ENCODE data around the gene SLC22A3.

SLC22A3 gene

GRCh38 chr6:160356074-160356744 lies 8.0 kb downstream of the SLC22A3 start:
- TF ChIP-seq, protein P1, sequence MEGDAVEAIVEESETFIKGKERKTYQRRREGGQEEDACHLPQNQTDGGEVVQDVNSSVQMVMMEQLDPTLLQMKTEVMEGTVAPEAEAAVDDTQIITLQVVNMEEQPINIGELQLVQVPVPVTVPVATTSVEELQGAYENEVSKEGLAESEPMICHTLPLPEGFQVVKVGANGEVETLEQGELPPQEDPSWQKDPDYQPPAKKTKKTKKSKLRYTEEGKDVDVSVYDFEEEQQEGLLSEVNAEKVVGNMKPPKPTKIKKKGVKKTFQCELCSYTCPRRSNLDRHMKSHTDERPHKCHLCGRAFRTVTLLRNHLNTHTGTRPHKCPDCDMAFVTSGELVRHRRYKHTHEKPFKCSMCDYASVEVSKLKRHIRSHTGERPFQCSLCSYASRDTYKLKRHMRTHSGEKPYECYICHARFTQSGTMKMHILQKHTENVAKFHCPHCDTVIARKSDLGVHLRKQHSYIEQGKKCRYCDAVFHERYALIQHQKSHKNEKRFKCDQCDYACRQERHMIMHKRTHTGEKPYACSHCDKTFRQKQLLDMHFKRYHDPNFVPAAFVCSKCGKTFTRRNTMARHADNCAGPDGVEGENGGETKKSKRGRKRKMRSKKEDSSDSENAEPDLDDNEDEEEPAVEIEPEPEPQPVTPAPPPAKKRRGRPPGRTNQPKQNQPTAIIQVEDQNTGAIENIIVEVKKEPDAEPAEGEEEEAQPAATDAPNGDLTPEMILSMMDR (IDR thresholded peaks at IDR 0.05; ENCODE audit: control insufficient read depth, insufficient read depth, low read depth, low read length, missing control alignments), result no peak
- no peak for DNase-seq (ENCODE audit: low read depth)
- H3K4me3 ChIP-seq (ENCODE audit: control insufficient read depth, low read depth, low read length), result no peak overlapping the region

DNA sequence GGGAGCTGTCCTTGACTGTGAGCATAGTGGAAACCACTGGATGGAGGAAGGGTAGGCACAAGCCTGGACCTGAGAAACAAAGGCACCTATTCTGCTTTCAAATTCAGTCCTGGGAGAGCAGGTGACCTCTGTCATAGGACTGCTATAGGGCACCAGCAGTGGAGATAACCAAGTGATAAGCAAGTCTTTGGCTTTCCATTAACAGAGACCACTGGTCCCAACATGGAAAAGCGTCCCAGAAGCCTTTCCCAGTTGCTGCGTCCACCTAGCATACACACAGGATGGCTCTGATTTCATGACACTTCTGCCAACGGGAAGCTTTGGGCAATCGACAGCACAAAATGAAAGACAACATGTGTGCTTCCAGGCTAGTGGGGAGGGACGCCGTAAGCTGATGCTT lies 8.9 kb downstream of the SLC22A3 start:
- no peak for DNase-seq (ENCODE audit: low read depth)
- no peak overlapping the region for H3K4me3 ChIP-seq (ENCODE audit: control insufficient read depth, low read depth, low read length)
- TF ChIP-seq, protein P1 (IDR thresholded peaks at IDR 0.05; ENCODE audit: control insufficient read depth, insufficient read depth, low read depth, low read length, missing control alignments), result no peak

GRCh38 chr6:160358225-160359119 lies 10.3 kb downstream of the SLC22A3 start:
- no peak for DNase-seq (ENCODE audit: low read depth)
- TF ChIP-seq, protein P1 (IDR thresholded peaks at IDR 0.05; ENCODE audit: control insufficient read depth, insufficient read depth, low read depth, low read length, missing control alignments), result no peak
- no peak overlapping the region for H3K4me3 ChIP-seq (ENCODE audit: control insufficient read depth, low read depth, low read length)

DNA sequence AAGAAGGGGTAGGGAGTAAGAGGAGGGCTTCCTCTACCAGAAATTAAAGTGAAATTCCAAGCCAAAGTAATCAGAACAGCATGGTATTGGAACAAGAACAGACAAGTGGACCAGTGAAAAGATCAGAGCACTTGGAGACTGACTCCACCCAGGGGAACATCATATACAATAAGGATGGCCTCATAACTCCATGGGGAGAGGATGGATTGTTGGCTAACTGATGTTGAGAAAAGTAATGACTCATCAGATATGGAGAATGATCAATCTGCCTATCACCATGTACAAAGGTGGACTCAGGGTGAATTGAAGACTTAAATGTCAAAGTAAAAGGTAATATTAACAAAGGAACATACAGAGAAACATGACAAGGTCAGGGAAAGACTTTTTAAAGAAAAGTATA lies 12.8 kb downstream of the SLC22A3 start:
- H3K4me3 ChIP-seq (ENCODE audit: control insufficient read depth, low read depth, low read length), result no peak overlapping the region
- DNase-seq (ENCODE audit: low read depth), result no peak
- TF ChIP-seq, protein P1 (IDR thresholded peaks at IDR 0.05; ENCODE audit: control insufficient read depth, insufficient read depth, low read depth, low read length, missing control alignments), result no peak

DNA sequence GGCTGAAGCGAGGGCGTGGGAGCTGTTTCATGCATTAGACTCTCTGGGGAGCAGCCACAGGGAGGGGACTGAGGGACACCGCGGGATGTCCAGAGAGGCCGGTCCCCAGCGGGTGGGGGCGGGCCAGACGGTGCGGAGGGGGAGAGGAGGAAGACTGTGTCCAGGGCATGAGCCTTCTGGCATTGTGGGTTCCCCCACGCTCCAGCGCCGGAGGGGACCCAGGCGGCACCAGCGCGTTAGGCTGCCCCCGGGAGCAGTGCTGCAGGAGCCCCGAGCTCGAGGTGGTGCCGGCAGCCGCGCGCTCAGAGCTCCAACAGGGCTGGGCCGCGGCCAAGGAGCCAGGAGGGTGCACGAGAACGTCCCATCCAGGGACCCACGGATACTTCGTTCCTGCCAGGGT lies 14.4 kb downstream of the SLC22A3 start:
- TF ChIP-seq, protein P1 (IDR thresholded peaks at IDR 0.05; ENCODE audit: control insufficient read depth, insufficient read depth, low read depth, low read length, missing control alignments), result no peak
- no peak for DNase-seq (ENCODE audit: low read depth)
- H3K4me3 ChIP-seq (ENCODE audit: control insufficient read depth, low read depth, low read length), result no peak overlapping the region

DNA sequence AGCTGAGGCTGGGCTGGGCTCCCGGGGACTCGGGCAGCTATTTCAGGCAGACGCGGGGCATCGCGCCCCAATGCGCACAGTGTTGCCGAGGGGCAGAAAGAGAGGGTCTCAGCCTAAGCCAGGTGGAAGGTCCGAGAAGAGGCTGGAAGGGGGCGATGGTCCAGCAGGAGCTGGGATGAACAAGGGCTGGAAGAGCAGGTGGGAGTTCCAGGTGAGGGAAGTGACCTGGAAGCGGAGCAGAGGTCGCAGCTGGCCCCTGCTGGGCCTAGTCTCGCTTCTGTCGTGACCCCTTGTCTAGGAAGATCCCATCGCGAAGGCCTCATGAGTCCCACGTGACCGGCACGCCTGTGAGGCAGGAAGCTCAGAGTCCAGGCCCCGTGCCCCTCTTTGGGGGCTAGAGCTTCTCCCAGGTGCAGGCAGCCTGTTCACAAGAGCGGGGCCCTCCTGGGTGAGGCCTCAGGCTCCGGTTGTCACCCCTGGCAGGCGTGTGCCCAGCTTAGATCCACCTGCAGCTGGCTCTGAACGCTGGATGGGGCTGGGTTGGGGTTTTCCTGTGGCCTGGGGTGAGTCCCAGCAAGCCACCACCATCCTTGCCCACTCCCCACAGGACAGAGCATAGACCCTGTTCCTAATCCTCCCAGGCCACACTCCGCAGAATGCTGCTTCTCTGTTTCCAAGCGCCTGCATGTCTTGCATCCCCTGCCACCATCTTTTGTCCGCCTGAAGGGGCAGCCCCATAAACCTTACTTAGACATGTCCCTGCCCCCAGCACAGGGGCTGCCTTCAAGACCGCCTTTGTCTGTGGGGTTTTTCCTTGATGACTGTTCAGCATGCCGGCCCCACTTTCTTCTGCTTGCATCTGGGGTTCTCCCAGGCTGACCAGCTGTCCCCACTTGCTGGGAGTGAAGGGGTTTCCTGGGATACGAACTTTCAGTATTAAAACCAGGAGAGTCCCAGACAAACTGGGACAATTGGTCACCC lies 15.1 kb downstream of the SLC22A3 start:
- no peak for DNase-seq (ENCODE audit: low read depth)
- no peak overlapping the region for H3K4me3 ChIP-seq (ENCODE audit: control insufficient read depth, low read depth, low read length)

More for the DNA sequence above, 15.1 kb downstream of the SLC22A3 start:
- TF ChIP-seq, protein P1 (IDR thresholded peaks at IDR 0.05; ENCODE audit: control insufficient read depth, insufficient read depth, low read depth, low read length, missing control alignments), result no peak

Data from AG09309 (cell line).